GM12873 (cell line): ENCODE results near the gene RAB4A.

Experiments
- CTCF ChIP-seq: IDR thresholded peaks from 2 replicates; pipeline ENCODE4 v1.5.1; 2012; ENCODE audit warnings: low read depth, mild to moderate bottlenecking, moderate library complexity, low read length, control low read depth; ENCODE audit not compliant: insufficient read depth; ENCODE audit errors: missing control alignments

RAB4A gene

GRCh38 chr1:229264487-229264886 lies 6.4 kb upstream of the RAB4A start:
- no peak for TF ChIP-seq CTCF

- no peak for TF ChIP-seq CTCF
These were observed 4.6 kb upstream of the RAB4A start for GRCh38 chr1:229266274-229266673.

GRCh38 chr1:229266832-229267500 lies 3.9 kb upstream of the RAB4A start:
- no peak for TF ChIP-seq CTCF

- TF ChIP-seq CTCF: no peak
These were observed 2.4 kb upstream of the RAB4A start for GRCh38 chr1:229268505-229268904.

- peak; percentile 38 for TF ChIP-seq CTCF
These were observed 693 bp downstream of the RAB4A start for GRCh38 chr1:229271448-229272159.

- TF ChIP-seq CTCF: no peak
These were observed 1.6 kb downstream of the RAB4A start for GRCh38 chr1:229272164-229273158.
